NCI-H2029 (cell line): Measurements from ENCODE around the gene GPR18.
"Not testable (repeated sequence)": the region's sequence is repeated elsewhere in the genome, so short reads cannot be mapped to it uniquely, and the experiment has no call there.

Experiments used
- DNase-seq: peaks from one replicate; lab custom pipeline; 2025; lab: John Stamatoyannopoulos, UW

Gene GPR18

DNA sequence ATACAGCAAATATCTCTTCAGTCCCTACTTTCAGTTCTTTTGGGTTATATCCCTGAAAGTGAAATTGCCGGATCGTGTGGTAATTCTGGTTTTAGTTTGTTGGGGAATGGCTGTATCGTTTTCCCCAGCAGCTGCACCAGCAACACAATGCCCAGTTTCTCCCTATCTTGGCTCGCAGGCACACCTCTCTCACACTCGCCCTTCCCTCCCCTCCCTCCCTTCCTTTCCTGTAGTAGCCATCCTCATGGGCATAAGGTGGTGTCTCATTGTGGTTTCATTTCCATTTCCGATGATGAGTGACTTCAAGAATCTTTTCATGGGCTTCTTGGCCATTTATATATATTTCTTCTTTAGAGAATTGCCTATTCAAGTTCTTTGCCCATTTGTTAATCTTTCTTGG lies 8.6 kb upstream of the GPR18 start:
- no peak for DNase-seq

- peak; percentile 5 for DNase-seq
These were observed 7.7 kb upstream of the GPR18 start for GRCh38 chr13:99265821-99266426.

DNA sequence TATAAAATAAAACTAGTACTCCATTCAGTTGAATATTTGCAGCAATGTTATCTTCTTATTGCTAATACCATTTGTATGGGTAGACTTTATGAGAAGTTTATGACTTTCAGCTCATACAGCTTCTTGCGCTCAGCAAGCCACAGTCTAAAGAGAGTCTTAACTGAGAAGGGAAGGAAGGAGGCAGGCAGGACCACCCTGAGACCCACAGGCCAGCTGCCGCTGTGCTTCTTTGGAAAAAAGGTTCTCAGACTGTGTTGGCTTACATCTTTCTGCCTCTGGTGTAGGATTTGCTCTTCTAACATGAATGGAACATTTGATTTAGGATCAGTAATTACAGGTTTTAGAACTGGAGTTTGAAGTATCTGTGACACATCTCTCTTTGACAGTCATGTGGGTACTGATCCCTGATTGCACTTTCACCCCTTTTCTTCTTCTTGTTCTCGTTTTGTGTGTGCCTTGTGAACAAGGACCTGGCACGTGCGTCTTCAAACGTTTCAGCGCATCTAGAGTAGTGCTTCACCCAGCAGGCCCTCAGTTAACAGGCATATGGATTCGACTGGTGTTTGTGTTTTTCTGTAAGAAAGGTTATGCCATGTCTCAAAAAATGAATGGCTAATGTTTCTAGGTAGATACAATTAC lies 7.1 kb upstream of the GPR18 start:
- DNase-seq: no peak

DNA sequence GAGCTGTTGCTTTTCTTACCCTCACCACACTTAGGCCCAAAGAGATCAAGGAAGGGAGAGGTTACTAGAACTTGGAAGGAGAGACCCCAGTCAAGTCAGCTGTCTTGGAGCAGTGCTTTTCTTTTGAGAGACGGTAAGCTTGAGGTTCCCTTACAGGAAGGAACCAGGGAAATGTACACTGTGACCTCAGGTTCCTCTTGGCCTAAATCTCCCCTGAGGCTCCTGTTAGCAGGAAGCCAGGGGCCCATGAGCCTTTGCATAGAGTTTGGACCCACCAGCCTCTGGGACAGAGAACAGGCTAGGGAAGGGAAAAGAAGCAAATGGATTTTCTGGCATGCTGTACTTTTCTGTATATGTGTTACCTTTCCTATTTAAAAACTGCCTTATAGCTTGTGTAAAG lies 5.9 kb upstream of the GPR18 start:
- no peak for DNase-seq

DNA sequence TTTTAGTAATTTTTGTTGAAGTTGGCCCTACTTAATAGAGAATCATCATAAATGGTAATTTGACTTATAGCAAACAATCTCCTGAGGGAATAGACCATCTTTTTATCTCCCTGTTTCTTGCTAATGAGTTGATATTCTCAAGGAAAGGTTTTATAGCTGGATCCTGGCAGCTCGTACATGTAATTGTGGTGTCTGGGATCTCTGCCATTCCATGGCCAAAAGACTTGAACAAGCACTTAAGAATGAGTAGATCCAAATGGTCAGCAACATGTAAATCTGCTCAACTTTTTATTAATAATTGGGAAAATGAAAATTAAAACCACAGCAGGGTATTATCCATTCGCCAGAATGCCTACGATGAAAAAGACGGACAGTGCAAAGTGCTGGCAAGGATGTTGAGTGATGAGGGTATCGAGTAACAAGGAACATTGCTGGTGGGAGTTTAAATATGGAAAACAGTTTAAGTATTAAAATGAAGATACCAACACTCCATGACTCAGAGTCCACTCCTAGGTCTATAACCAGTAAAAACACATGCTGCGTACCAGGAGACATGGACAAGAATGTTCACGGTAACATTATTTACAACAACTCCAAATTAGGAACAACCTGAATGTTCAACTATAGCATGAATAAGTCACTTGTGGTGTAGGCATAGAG lies 5.1 kb upstream of the GPR18 start:
- DNase-seq: no peak

DNA sequence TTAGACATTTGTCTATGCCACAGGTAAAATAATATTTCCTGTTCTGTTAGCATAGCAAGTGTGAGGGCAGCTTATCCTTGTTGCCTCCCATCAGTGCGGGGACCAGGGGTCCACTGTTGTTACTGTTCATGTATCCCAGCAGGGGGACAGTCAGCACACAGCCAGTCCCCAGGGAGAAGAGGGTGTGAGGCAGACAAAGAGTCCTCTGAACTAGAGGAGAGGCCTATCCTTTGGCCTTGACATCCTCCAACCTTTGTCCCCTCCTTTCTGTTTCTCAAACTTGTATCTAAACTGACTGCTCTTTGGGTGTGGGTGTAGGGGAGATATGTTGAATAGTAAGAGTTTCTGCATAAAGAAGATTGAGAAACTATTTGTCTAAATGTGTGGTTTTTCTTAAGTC lies 2.9 kb upstream of the GPR18 start:
- DNase-seq: no peak

DNA sequence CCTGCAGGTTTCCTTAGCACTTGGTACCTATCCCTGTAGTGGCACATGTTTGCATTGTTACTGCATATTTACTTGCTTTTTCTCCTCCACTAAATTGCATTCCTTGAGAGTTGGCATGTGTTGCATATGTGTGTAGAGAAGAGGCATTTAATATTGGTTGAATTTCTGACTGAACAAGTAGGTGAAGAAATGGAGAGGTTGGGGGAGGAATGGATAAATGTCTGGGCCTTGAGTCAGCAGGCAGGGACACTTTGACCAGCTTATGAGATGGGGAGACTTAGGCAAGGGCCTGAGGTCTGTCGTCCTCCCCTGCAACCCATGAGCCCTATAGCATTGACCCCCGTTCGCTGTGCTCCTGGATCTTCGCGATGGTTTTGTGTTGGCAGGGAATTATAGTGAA lies 2.0 kb upstream of the GPR18 start:
- DNase-seq: no peak

GRCh38 chr13:99258946-99259345 lies 767 bp upstream of the GPR18 start:
- DNase-seq: no peak

- DNase-seq: no peak
These were observed 888 bp downstream of the GPR18 start for GRCh38 chr13:99257291-99257690.

GRCh38 chr13:99256709-99257108 lies 1.5 kb downstream of the GPR18 start:
- no peak for DNase-seq

- DNase-seq: no peak
These were observed 1.9 kb downstream of the GPR18 start for GRCh38 chr13:99256283-99256682.

GRCh38 chr13:99255271-99255670 lies 2.9 kb downstream of the GPR18 start:
- DNase-seq: no peak

- DNase-seq: no peak
These were observed 3.3 kb downstream of the GPR18 start for GRCh38 chr13:99254830-99255229.

DNA sequence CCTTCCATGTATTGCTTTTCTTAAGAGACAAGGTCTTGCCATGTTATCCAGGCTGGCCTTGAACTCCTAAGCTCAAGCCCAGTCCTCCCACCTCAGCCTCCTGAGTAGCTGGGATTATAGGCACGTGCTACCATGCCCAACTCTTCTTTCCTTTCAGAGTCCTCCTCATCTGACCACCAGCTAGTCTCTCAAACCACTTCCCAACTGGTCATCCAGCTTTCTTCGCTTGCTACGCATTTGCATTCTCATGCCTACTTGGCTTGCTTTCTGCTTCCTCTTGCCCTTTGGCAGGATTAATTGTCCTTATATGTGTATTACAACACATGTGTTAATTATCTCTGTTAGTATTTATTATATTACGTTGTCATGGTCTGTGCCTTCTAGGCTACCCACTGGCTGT lies 6.3 kb downstream of the GPR18 start:
- DNase-seq: no peak

GRCh38 chr13:99250982-99251825 lies 7.0 kb downstream of the GPR18 start:
- DNase-seq: no peak

DNA sequence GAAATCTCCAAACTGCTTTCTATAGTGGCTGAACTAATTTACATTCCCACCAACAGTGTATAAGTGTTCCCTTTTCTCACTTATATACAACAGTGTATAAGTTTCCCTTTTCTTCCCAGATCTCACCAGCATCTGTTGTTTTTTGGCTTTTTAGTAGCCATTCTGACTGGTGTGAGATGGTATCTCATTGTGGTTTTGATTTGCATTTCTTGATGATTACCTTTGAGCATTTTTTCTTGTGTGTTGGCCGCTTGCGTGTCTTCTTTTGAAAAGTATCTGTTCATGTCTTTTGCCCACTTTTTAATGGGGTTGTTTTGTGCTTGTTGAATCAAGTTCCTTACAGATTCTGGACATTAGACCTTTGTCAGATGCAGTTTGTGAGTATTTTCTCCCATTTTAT lies 8.6 kb downstream of the GPR18 start:
- DNase-seq: not testable (repeated sequence)

GRCh38 chr13:99249178-99249577 lies 9.0 kb downstream of the GPR18 start:
- DNase-seq: not testable (repeated sequence)

DNA sequence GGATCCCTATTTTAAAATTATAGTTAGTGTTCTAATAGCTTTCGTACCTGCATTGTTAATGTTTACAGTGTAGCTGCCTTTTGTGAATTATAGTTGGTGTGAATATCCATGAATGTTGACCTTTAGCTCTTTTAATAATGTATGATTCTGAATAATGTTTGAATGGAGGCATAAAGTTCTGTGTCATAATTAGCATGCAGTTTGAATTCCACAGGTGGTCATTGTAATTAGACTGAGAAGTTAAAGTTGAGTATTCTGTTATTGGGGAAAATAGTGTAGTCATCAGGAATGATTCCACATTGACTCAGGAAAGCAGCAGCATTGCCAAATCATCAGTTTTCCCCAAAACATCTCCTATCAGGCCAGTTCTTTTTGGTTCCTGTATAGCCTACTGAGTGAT lies 12.1 kb downstream of the GPR18 start:
- DNase-seq: no peak

GRCh38 chr13:99237981-99238662 lies 20.1 kb downstream of the GPR18 start:
- DNase-seq: no peak

GRCh38 chr13:99231721-99232120 lies 26.5 kb downstream of the GPR18 start:
- no peak for DNase-seq

- DNase-seq: no peak
These were observed 27.2 kb downstream of the GPR18 start for GRCh38 chr13:99230991-99231390.

DNA sequence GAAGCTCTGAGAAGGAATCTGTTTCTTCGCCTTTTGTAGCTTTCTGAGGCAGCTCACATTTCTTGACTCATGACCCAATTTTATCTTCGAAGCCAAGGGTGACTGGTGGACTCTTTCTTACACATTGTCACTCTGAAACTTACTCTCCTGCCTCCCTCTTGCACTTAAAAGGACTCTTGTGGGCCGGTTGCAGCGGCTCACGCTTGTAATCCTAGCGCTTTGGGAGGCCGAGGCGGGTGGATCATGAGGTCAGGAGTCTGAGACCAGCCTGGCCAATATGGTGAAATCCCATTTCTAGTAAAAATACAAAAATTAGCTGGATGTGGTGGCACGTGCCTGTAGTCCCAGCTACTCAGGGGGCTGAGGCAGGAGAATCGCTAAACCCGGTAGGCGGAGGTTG lies 27.6 kb downstream of the GPR18 start:
- DNase-seq: not testable (repeated sequence)
